ENCODE measurements around the gene TFF1. TPM values are rescaled to one million over a fixed set of nuclear protein-coding genes. Genes with fewer than 3 reads are reported as not detected.

The TFF1 gene
- total RNA-seq, result 100 to 1,000 TPM; 233 to 916 TPM

DNA sequence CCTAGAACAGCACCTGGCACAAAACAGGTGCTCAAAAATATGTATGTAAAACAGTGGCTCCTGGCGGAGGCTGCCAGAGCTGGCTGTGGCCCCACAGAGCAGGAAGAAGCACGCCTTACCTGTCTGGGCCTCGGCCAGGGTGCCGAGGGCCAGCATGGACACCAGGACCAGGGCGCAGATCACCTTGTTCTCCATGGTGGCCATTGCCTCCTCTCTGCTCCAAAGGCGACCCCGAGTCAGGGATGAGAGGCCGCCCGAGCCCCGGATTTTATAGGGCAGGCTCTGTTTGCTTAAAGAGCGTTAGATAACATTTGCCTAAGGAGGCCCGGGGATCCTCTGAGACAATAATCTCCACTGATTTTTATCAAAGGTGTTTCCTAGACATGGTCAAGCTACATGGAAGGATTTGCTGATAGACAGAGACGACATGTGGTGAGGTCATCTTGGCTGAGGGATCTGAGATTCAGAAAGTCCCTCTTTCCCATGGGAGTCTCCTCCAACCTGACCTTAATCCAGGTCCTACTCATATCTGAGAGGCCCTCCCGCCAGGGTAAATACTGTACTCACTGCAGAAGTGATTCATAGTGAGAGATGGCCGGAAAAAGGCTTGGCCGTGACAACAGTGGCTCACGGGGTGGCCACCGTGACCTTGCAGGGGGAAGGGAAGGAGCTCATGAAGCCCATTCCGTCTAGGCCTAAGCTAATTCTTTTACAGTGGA lies at the start of gene TFF1:
Gene TFF1 (minus strand): TSS at position 244 of the 719 bp plus-strand sequence. CDS start 40 bp downstream, at position 204.
- intact Hi-C loops (cut with DNase I), result no loop called here
- Histone ChIP-seq H3K9ac (ENCODE audit: low read depth in 2 of 2, low read length in 2 of 2) (no peak within 1 kb of the TSS), H3K27ac (peak within 1 kb of the TSS; percentile 56), H3K27me3 (no peaks in the 10 kb centered on the region), H3K36me3 (no peaks in the 10 kb centered on the region), H3K9me3 (no peaks in the 10 kb centered on the region), H3K4me1 (no peaks in the 10 kb centered on the region), H3K4me3 (no peak within 1 kb of the TSS)
- peak; percentile 79 for DNase-seq
- no peak for TF ChIP-seq CTCF (IDR thresholded peaks at IDR 0.05)

- Histone ChIP-seq H3K36me3 (no peaks in the 10 kb centered on the region), H3K27me3 (no peaks in the 10 kb centered on the region), H3K27ac (no peak overlapping the region), H3K9ac (ENCODE audit: low read depth in 2 of 2, low read length in 2 of 2) (no peak overlapping the region), H3K4me1 (no peaks in the 10 kb centered on the region), H3K9me3 (no peaks in the 10 kb centered on the region), H3K4me3 (no peak overlapping the region)
- no peak for TF ChIP-seq CTCF (IDR thresholded peaks at IDR 0.05)
- DNase-seq, result no peak
- intact Hi-C loops (cut with DNase I), result no loop called here
Observed at GRCh38 chr21:42414928-42415769, 48.8 kb upstream of the TFF1 start.

GRCh38 chr21:42414553-42414927 lies 48.2 kb upstream of the TFF1 start:
- Histone ChIP-seq H3K36me3 (no peaks in the 10 kb centered on the region), H3K4me1 (no peaks in the 10 kb centered on the region), H3K27me3 (no peaks in the 10 kb centered on the region), H3K27ac (no peak overlapping the region), H3K9me3 (no peaks in the 10 kb centered on the region), H3K9ac (ENCODE audit: low read depth in 2 of 2, low read length in 2 of 2) (no peak overlapping the region), H3K4me3 (no peak overlapping the region)
- no peak for TF ChIP-seq CTCF (IDR thresholded peaks at IDR 0.05)
- intact Hi-C loops (cut with DNase I), result no loop called here
- DNase-seq, result no peak

DNA sequence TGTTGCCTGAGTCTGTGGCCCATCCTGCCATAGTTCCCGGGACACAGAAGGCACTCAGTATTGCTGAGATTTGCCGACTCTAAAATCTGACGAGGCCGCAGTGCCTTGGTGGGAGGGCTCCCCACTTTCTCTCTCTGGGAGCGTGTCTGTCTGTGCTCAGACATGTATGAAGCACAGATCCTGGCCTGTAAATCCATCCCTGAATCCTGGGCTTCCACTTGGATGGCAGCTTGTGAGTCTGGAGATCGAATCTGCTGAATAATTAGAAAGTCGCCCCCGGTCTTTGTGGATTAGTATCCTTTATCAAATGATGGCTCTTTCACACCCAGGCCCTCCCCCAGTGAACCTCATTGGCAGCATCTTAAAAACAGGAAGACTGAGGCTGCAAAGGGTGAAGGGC lies 47.7 kb upstream of the TFF1 start:
- no peaks in the 10 kb centered on the region for H3K4me1 ChIP-seq
- no peaks in the 10 kb centered on the region for H3K27me3 ChIP-seq
- DNase-seq, result no peak

DNA sequence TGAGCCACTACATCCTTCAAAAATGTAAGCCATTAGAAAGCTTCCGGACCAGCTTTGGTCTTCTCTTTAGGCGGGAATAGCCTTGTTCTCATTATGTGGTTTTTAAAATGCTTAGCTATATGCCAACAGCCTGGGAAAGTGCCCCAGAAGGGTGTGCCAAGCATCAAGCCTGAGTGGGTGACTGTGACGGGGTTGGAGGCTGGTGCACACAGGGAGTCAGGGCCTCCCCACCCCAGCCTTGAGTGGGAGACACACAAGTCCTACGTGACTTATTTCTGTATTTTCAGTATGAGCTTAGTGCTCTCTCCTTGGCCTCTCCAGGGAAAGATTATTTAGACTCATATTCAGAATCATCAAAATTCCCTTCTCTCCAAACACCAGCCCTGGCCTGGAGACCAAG lies 47.2 kb upstream of the TFF1 start:
- no peak for TF ChIP-seq CTCF (IDR thresholded peaks at IDR 0.05)
- H3K4me1 ChIP-seq, result no peaks in the 10 kb centered on the region
- no peak overlapping the region for H3K9ac ChIP-seq (ENCODE audit: low read depth in 2 of 2, low read length in 2 of 2)
- H3K4me3 ChIP-seq, result no peak overlapping the region
- H3K9me3 ChIP-seq, result no peaks in the 10 kb centered on the region
- no peaks in the 10 kb centered on the region for H3K36me3 ChIP-seq
- H3K27me3 ChIP-seq, result no peaks in the 10 kb centered on the region
- H3K27ac ChIP-seq, result no peak overlapping the region
- DNase-seq, result no peak
- intact Hi-C loops (cut with DNase I), result no loop called here

More for the DNA sequence above, 47.7 kb upstream of the TFF1 start:
- Histone ChIP-seq H3K4me3 (no peak overlapping the region), H3K27ac (no peak overlapping the region), H3K9ac (ENCODE audit: low read depth in 2 of 2, low read length in 2 of 2) (no peak overlapping the region), H3K36me3 (no peaks in the 10 kb centered on the region), H3K9me3 (no peaks in the 10 kb centered on the region)
- no peak for TF ChIP-seq CTCF (IDR thresholded peaks at IDR 0.05)
- intact Hi-C loops (cut with DNase I), result no loop called here
